Endodermal cell (in vitro differentiated cells): ENCODE results near the gene ARHGAP27. TPM values are rescaled to one million over a fixed set of nuclear protein-coding genes. Genes with fewer than 3 reads are reported as not detected.

ENCODE experiments used
- DNase-seq: peaks from one replicate; pipeline ENCODE4 v3.0.0-alpha.2; 2017
- H3K27ac ChIP-seq: 2 replicates; pipeline ENCODE4 v1.5.1; 2013; ENCODE audit warnings: mild to moderate bottlenecking, low read depth, low read length, moderate library complexity
- H3K27me3 ChIP-seq: 2 replicates; pipeline ENCODE4 v1.6.1; 2013; ENCODE audit warnings: mild to moderate bottlenecking, low read length, moderate library complexity; ENCODE audit not compliant: insufficient read depth, control insufficient read depth, poor library complexity, severe bottlenecking
- H3K36me3 ChIP-seq: 2 replicates; pipeline ENCODE4 v1.7.0; 2013; ENCODE audit warnings: mild to moderate bottlenecking, low read length, moderate library complexity; ENCODE audit not compliant: control insufficient read depth, insufficient read depth
- H3K4me1 ChIP-seq: one replicate; pipeline ENCODE4 v1.7.0; 2013; ENCODE audit warnings: low read length; ENCODE audit not compliant: control insufficient read depth, insufficient read depth
- H3K4me3 ChIP-seq: 2 replicates; pipeline ENCODE4 v1.5.1; 2013; ENCODE audit warnings: mild to moderate bottlenecking, low read length, moderate library complexity
- H3K9ac ChIP-seq: 2 replicates; pipeline ENCODE4 v1.6.1; 2013; ENCODE audit warnings: mild to moderate bottlenecking, low read length, moderate library complexity; ENCODE audit not compliant: poor library complexity, severe bottlenecking; ENCODE audit errors: extremely low read depth
- H3K9me3 ChIP-seq: 2 replicates; pipeline ENCODE4 v1.6.1; 2013; ENCODE audit warnings: mild to moderate bottlenecking, low read length, moderate library complexity; ENCODE audit not compliant: control insufficient read depth
- H3K27ac Mint-ChIP-seq: 2 replicates; pipeline ENCODE4 v1.8.0; 2020; ENCODE audit warnings: mixed read lengths
- H3K27me3 Mint-ChIP-seq: 2 replicates; pipeline ENCODE4 v1.8.0; 2021; ENCODE audit warnings: mild to moderate bottlenecking, mixed read lengths; ENCODE audit not compliant: insufficient read depth
- H3K36me3 Mint-ChIP-seq: 2 replicates; pipeline ENCODE4 v1.8.0; 2020; ENCODE audit warnings: low read depth, mixed read lengths
- H3K4me1 Mint-ChIP-seq: 2 replicates; pipeline ENCODE4 v1.8.0; 2020; ENCODE audit warnings: mixed read lengths
- H3K4me3 Mint-ChIP-seq: 2 replicates; pipeline ENCODE4 v1.8.0; 2020; ENCODE audit warnings: mild to moderate bottlenecking, moderate library complexity, mixed read lengths
- H3K9me3 Mint-ChIP-seq: 2 replicates; pipeline ENCODE4 v1.8.0; 2020; ENCODE audit warnings: mild to moderate bottlenecking, mixed read lengths
- CTCF ChIP-seq: fragments of 200-600 bp; sonication (generic); conservative IDR thresholded peaks from 2 replicates; pipeline ENCODE4 v1.5.0; 2021; ENCODE audit warnings: antibody characterized with exemption, mild to moderate bottlenecking
- WGBS, 2 experiments: methylation state at CpG; one replicate each; pipeline versions ENCODE4 v1.1.5 to v1.1.7; 2013; ENCODE audit warnings: missing lambda C conversion rate in 2 of 2, mixed read lengths in 1 of 2; ENCODE audit not compliant: insufficient coverage in 1 of 2, insufficient read length in 1 of 2; 5-methylcytosine and 5-hydroxymethylcytosine counted together
- total RNA-seq, 2 donors: library from RNA; stranded (reverse); fragmentation: NEBNext Ultra II Directional in 1 of 2; extraction: Animal tissue kit (Norgen Biotek cat#: 25700) in 1 of 2; gene quantifications; 2 replicates in 1 of 2; 3 replicates in 1 of 2; pipeline ENCODE4 v1.2.1, GENCODE V29; 2021

ARHGAP27 gene
- total RNA-seq, 2 donors from 2014 or later, result 16.4 to 20.6 TPM

GRCh38 chr17:45429339-45430005, 3.2 kb downstream of the ARHGAP27 start:
- Histone ChIP-seq H3K36me3 (no peaks in the 10 kb centered on the region), H3K27ac (no peak overlapping the region), H3K27me3 (peaks cover 71% of the 10 kb centered on the region), H3K9ac (no peak overlapping the region), H3K4me3 (no peak overlapping the region), H3K9me3 (no peaks in the 10 kb centered on the region), H3K4me1 (peaks cover 4% of the 10 kb centered on the region)
- H3K4me1 Mint-ChIP-seq, result peaks cover 14% of the 10 kb centered on the region
- H3K27me3 Mint-ChIP-seq, result peaks cover 69% of the 10 kb centered on the region
- WGBS, 2 experiments, result 3 to 9% methylated on average over 44 to 82 of the region's 82 CpGs
- H3K4me3 Mint-ChIP-seq, result peak overlapping the region; percentile 37
- no peak for TF ChIP-seq CTCF
- no peaks in the 10 kb centered on the region for H3K36me3 Mint-ChIP-seq
- no peaks in the 10 kb centered on the region for H3K9me3 Mint-ChIP-seq
- H3K27ac Mint-ChIP-seq, result no peak overlapping the region
- DNase-seq, result peak; percentile 90

GRCh38 chr17:45428931-45429338, 3.7 kb downstream of the ARHGAP27 start:
- H3K4me3 Mint-ChIP-seq, result peak overlapping the region; percentile 37
- H3K4me1 Mint-ChIP-seq, result peaks cover 18% of the 10 kb centered on the region
- DNase-seq, result no peak
- no peaks in the 10 kb centered on the region for H3K36me3 ChIP-seq
- no peaks in the 10 kb centered on the region for H3K9me3 Mint-ChIP-seq
- H3K4me3 ChIP-seq, result no peak overlapping the region
- no peaks in the 10 kb centered on the region for H3K36me3 Mint-ChIP-seq
- no peak overlapping the region for H3K27ac ChIP-seq
- no peak overlapping the region for H3K9ac ChIP-seq
- H3K9me3 ChIP-seq, result no peaks in the 10 kb centered on the region
- TF ChIP-seq CTCF, result no peak
- H3K27ac Mint-ChIP-seq, result no peak overlapping the region
- H3K4me1 ChIP-seq, result peaks cover 4% of the 10 kb centered on the region
- H3K27me3 Mint-ChIP-seq, result peaks cover 66% of the 10 kb centered on the region
- H3K27me3 ChIP-seq, result peaks cover 71% of the 10 kb centered on the region
- 10 to 12% methylated on average over 2 to 15 of the region's 15 CpGs for WGBS, 2 experiments

- peak; percentile 98 for DNase-seq
- H3K9me3 Mint-ChIP-seq, result no peaks in the 10 kb centered on the region
- peaks cover 4% of the 10 kb centered on the region for H3K4me1 ChIP-seq
- H3K9me3 ChIP-seq, result no peaks in the 10 kb centered on the region
- 2 to 4% methylated on average over 15 to 26 of the region's 26 CpGs for WGBS, 2 experiments
- peak; percentile 100 for TF ChIP-seq CTCF
- no peak overlapping the region for H3K9ac ChIP-seq
- H3K4me3 ChIP-seq, result no peak overlapping the region
- H3K27me3 Mint-ChIP-seq, result peaks cover 59% of the 10 kb centered on the region
- no peak overlapping the region for H3K27ac ChIP-seq
- H3K36me3 ChIP-seq, result no peaks in the 10 kb centered on the region
- H3K27ac Mint-ChIP-seq, result no peak overlapping the region
- H3K36me3 Mint-ChIP-seq, result no peaks in the 10 kb centered on the region
- peaks cover 65% of the 10 kb centered on the region for H3K27me3 ChIP-seq
- peak overlapping the region; percentile 37 for H3K4me3 Mint-ChIP-seq
- peaks cover 18% of the 10 kb centered on the region for H3K4me1 Mint-ChIP-seq
These were observed 4.5 kb downstream of the ARHGAP27 start for GRCh38 chr17:45428050-45428617.
